Epidermal melanocyte (primary cell): ENCODE results near the gene DLX1.
"Not testable (repeated sequence)": the region's sequence is repeated elsewhere in the genome, so short reads cannot be mapped to it uniquely, and the experiment has no call there.

Experiments
- DNase-seq: peaks from one replicate; pipeline ENCODE4 v3.0.0; 2011; ENCODE audit warnings: low spot score; ENCODE audit not compliant: insufficient read length

Gene DLX1

DNA sequence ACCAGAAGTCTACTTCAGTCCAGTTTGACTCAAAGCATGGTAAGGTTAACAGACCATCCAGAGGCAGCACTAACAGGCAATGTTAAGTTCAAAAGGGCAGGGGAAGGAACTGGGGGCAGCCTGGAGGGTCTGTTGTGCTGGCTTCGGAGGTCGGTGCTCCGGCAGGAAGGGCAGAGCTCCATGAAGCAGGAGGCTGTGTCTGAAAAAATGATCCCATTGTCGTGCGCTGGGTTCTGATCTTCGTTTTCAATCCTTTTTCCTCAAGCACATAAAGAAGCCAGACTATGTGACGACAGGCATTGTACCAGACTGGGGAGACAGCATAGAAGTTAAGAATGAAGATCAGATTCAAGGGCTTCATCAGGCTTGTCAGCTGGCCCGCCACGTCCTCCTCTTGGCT is 21.9 kb upstream of the DLX1 start:
- no peak for DNase-seq

GRCh38 chr2:172065111-172065510 is 20.2 kb upstream of the DLX1 start:
- DNase-seq, result no peak

- no peak for DNase-seq
Observed at GRCh38 chr2:172066394-172066886, 18.9 kb upstream of the DLX1 start.

- DNase-seq, result not testable (repeated sequence)
Observed at GRCh38 chr2:172067905-172068304, 17.4 kb upstream of the DLX1 start.

- no peak for DNase-seq
Observed at GRCh38 chr2:172070936-172071335, 14.4 kb upstream of the DLX1 start.

- no peak for DNase-seq
Observed at GRCh38 chr2:172072303-172072702, 13.0 kb upstream of the DLX1 start.

DNA sequence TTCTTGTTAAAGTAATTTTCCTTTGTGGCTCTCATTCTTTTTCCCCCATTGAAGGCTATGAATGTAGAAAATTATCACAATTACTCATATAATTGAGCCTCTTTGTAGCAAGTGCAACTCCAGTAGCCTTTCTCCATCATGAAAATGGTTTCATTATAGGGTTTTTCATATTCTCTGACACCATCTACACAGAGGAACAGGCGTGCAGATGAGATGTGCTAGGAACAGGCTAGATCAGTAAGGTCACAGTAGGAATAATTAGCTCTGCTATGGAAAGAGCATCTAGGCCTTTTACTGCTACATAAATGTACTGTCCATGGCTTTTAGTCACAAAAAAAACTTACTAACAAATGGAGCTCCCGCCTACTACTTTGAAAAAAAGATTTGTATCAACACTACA is 12.6 kb upstream of the DLX1 start:
- DNase-seq, result no peak

- DNase-seq, result no peak
Observed at GRCh38 chr2:172073518-172073917, 11.8 kb upstream of the DLX1 start.

- DNase-seq, result no peak
Observed at GRCh38 chr2:172074254-172074653, 11.1 kb upstream of the DLX1 start.

- DNase-seq, result no peak
Observed at GRCh38 chr2:172079416-172079815, 5.9 kb upstream of the DLX1 start.

DNA sequence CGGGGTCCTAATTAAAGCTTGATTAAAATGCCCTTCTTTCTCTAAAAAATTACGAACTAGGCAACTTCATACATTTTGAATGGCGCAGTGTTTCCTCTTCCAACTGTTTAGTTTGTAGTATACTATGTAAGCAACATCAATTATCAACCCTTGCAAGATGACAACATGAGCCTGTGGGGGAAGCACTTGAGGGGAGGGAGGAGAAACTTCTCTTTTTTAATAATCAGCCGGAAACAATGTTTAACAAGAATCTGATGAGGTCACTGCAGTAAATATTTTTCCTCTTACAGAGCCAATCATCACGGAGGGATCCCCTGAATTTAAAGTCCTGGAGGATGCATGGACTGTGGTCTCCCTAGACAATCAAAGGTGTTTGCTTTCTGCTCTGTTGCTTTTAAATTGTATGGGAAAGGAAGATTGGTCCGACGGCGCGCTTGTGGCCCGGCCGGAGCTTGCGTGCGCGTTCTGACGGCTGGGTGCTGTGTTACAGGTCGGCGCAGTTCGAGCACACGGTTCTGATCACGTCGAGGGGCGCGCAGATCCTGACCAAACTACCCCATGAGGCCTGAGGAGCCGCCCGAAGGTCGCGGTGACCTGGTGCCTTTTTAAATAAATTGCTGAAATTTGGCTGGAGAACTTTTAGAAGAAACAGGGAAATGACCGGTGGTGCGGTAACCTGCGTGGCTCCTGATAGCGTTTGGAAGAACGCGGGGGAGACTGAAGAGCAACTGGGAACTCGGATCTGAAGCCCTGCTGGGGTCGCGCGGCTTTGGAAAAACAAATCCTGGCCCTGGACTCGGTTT is 5.3 kb upstream of the DLX1 start:
- DNase-seq, result no peak

DNA sequence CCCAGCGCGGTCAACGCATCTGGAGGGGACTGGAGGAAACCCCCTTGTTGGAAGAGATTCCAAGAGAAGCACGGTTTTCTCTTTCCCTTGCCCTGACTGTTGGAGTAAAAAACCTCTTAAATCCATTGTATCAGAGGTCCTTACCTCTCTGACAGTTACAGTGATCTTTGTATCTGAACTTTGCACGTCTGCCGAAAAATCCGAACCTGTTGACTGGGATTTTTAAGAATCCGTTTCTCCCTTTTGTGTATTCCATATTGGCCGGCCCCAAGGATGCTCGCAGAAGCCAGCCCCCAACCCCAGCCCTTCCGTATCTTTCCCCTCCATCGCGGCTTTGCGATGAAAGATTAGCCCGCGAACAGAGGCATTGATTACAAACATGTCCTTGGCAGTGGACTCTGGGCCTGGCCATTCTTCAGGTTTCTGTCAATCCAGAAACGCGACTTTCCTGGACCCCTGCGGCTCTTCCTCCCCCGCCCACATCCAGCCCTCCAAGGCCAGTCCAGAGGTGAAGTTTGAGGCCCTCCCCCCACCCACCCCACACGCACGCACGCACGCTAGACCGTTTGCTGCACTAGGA is 4.6 kb upstream of the DLX1 start:
- DNase-seq, result no peak

DNA sequence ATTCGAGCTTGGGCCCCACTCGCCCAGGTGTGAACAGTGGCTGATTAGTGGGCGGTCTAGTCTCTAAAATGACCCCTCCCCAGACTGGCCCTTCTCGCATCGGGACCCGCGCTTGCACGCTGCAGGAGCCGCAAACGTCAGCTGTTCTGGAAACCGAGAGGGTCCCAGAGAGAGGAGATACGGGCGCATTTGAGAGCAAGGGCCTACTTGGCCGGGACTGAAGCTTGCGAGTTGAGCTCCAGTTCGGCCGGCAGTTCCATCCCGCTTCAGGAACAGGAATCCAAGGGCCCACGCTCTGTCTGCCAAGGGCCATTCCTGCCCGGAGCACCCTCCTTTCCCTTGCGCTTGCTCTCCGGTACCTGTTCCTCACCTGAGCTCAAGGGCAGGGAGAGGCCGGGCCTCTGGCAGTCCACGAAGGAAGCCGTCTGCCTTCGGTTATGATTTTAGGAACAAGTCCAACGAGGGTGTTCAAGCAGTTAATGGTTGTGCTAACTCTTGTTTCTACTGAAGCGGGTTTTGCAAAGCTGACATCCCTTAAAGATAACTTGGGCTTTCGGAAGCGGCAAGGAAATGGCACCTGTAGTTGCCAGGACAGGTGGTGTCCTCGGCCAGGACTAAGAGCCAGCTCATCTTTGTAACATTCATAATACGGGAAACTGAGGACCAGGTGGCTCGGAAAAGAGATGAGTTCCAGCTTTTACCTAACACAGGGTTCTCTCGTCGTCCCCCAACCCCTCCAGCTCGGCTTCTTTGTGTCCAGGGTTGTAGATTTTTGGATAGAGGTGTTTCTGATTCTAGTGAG is 3.9 kb upstream of the DLX1 start:
- no peak for DNase-seq

- no peak for DNase-seq
Observed at GRCh38 chr2:172082105-172082943, 3.0 kb upstream of the DLX1 start.

DNA sequence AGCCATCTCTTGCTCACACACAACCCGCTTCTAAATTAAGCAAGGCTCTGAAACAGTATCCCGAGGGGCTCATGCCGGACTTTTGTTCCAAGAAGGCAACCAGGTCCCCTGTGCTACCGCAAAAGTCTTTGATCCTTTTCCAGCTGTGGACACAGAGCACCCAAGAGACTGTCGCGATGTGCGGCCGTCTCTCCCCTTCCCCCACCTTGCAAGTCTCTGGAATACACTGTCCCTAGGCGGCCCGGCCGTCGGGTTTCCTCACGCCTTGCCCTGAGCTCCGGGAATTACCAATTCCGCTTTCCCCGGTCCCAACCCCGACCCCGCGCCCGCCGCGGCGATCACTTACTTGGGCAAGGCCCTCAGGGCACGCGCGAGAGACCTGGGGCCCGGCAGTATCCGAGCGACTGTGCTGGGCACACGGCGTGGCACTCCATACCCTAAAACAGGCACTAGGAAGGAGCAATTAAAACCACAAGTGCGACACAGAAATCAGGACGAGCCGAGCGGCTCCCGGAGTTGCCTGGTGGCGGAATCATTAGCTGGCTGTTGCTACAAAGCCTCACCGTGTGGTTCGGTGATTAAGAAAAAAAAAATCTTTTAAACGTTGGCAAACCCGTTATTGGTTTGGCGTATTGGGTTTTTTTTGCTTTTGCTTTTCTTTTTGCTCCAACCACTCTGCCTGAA is 2.2 kb upstream of the DLX1 start:
- DNase-seq, result no peak

GRCh38 chr2:172083628-172084394 is 1.5 kb upstream of the DLX1 start:
- DNase-seq, result no peak

GRCh38 chr2:172084395-172084644 is 987 bp upstream of the DLX1 start:
- DNase-seq, result no peak

- DNase-seq, result peak; percentile 86
Observed at GRCh38 chr2:172084645-172085459, 455 bp upstream of the DLX1 start.
